GM12878 (cell line): Measurements from ENCODE around the gene GNAO1. TPM values are rescaled to one million over a fixed set of nuclear protein-coding genes. Genes with fewer than 3 reads are reported as not detected.

Experiments used
- ATAC-seq: fragments of 200-7000 bp; cut with Tn5 transposase; 3 replicates; pipeline ENCODE4 v1.9.1; 2020; ENCODE audit warnings: mild to moderate bottlenecking, moderate library complexity
- BruUV-seq: library from RNA; stranded (reverse); fragments of 400-500 nt; replicated peaks from 2 replicates; lab custom pipeline; 2021; lab: Mats Ljungman, UMichigan
- CTCF ChIA-PET: fragments of 300-600 bp; sonication (Branson Sonifier 250); formaldehyde crosslinking; extraction: SDS; loops from one replicate; lab custom pipeline; 2021; ENCODE audit warnings: inconsistent platforms; lab: Yijun Ruan, JAX
- POLR2A ChIA-PET: fragments of 350-600 bp; formaldehyde crosslinking; extraction: SDS; loops from one replicate; lab custom pipeline; 2021; ENCODE audit warnings: inconsistent platforms; lab: Charles Lee
- RAD21 ChIA-PET: fragments of 300-600 bp; sonication (Branson Sonifier 250); formaldehyde crosslinking; loops from one replicate; lab custom pipeline; 2023; ENCODE audit warnings: antibody characterized with exemption; ENCODE audit not compliant: unreplicated experiment; lab: Charles Lee
- SMC1A ChIA-PET: fragments of 300-600 bp; sonication (Branson Sonifier 250); formaldehyde crosslinking; loops from one replicate; lab custom pipeline; 2023; ENCODE audit not compliant: unreplicated experiment, uncharacterized antibody; lab: Charles Lee
- DNase-seq: peaks from one replicate; pipeline ENCODE4 v3.0.0-alpha.2; 2011; ENCODE audit warnings: low read depth, low spot score
- FAIRE-seq: peaks from 3 replicates; lab custom pipeline; 2011; peaks lifted over from hg19 to GRCh38; lab: Jason Lieb, UNC
- H2AFZ ChIP-seq: 2 replicates; pipeline ENCODE4 v1.6.0; 2011; ENCODE audit warnings: low read depth, low read length, control low read depth; ENCODE audit not compliant: control insufficient read depth
- H3K27ac ChIP-seq: 2 replicates; pipeline ENCODE4 v1.5.1; 2011; ENCODE audit warnings: control low read depth; ENCODE audit not compliant: control insufficient read depth, insufficient read depth
- H3K27me3 ChIP-seq, 2 experiments: replicated peaks in 1 of 2; 2 replicates each; pipeline versions ENCODE4 v1.6.0 to v1.6.1; 2011; ENCODE audit warnings: low read length in 1 of 2; ENCODE audit not compliant: control insufficient read depth in 2 of 2, insufficient read depth in 2 of 2
- H3K36me3 ChIP-seq, 2 experiments: 2 replicates each; pipeline ENCODE4 v1.5.1; 2011; ENCODE audit warnings: low read length in 1 of 2; ENCODE audit not compliant: control insufficient read depth in 2 of 2, insufficient read depth in 2 of 2
- H3K4me1 ChIP-seq: 2 replicates; pipeline ENCODE4 v1.6.1; 2011; ENCODE audit warnings: mild to moderate bottlenecking, low read length, moderate library complexity, mixed read lengths; ENCODE audit not compliant: control insufficient read depth, insufficient read depth
- H3K4me2 ChIP-seq: 2 replicates; pipeline ENCODE4 v1.6.0; 2011; ENCODE audit warnings: control low read depth; ENCODE audit not compliant: control insufficient read depth, insufficient read depth
- H3K4me3 ChIP-seq: fragments of 200-600 bp; sonication (generic); 2 replicates; pipeline ENCODE4 v1.5.1; 2016
- H3K79me2 ChIP-seq: 2 replicates; pipeline ENCODE4 v1.6.0; 2011; ENCODE audit warnings: low read length; ENCODE audit not compliant: control insufficient read depth, insufficient read depth
- H3K9ac ChIP-seq: 2 replicates; pipeline ENCODE4 v1.8.0; 2011; ENCODE audit warnings: low read length, control low read depth, mixed read lengths; ENCODE audit not compliant: control insufficient read depth, insufficient read depth
- H3K9me3 ChIP-seq: replicated peaks from 3 replicates; pipeline ENCODE4 v1.5.1; 2011; ENCODE audit warnings: mild to moderate bottlenecking, low read length; ENCODE audit not compliant: control insufficient read depth, insufficient read depth
- H4K20me1 ChIP-seq: 2 replicates; pipeline ENCODE4 v1.6.0; 2011; ENCODE audit not compliant: control insufficient read depth, insufficient read depth
- ATF7 ChIP-seq: fragments of 450-650 bp; IDR thresholded peaks from 2 replicates; pipeline ENCODE4 v1.6.1; 2016; ENCODE audit warnings: low read depth, mild to moderate bottlenecking
- CBX3 ChIP-seq: fragments of 200-600 bp; sonication (generic); IDR thresholded peaks from 2 replicates; pipeline ENCODE4 v1.6.1; 2016; ENCODE audit warnings: low read depth, borderline replicate concordance
- CREB1 ChIP-seq: IDR thresholded peaks from 2 replicates; pipeline ENCODE4 v1.6.1; 2012; ENCODE audit warnings: low read depth, mild to moderate bottlenecking, inconsistent platforms
- EED ChIP-seq: sonication (generic); IDR thresholded peaks from 2 replicates; pipeline ENCODE4 v1.6.1; 2016; ENCODE audit warnings: antibody characterized with exemption, low read depth
- GATAD2B ChIP-seq: fragments of 450-650 bp; conservative IDR thresholded peaks from 2 replicates; pipeline ENCODE4 v1.6.1; 2017; ENCODE audit warnings: low read depth, mild to moderate bottlenecking, moderate library complexity
- IKZF2 ChIP-seq, 2 experiments: fragments of 450-650 bp; IDR thresholded peaks; 2 replicates each; pipeline ENCODE4 v1.6.1; 2017; ENCODE audit warnings: mild to moderate bottlenecking in 2 of 2, moderate library complexity in 2 of 2
- NBN ChIP-seq: fragments of 450-650 bp; IDR thresholded peaks from 2 replicates; pipeline ENCODE4 v1.6.1; 2016
- NFXL1 ChIP-seq: fragments of 450-650 bp; IDR thresholded peaks from 2 replicates; pipeline ENCODE4 v1.6.1; 2017; ENCODE audit warnings: antibody characterized with exemption, mild to moderate bottlenecking, borderline replicate concordance
- RELA ChIP-seq: fragments of 450-650 bp; IDR thresholded peaks from 2 replicates; pipeline ENCODE4 v1.8.0; 2014; ENCODE audit warnings: borderline replicate concordance; ENCODE audit not compliant: partially characterized antibody
- RFX5 ChIP-seq: IDR thresholded peaks from 2 replicates; pipeline ENCODE4 v1.6.1; 2011; ENCODE audit warnings: low read depth, low read length, improper control_type of control experiment
- SMARCA5 ChIP-seq: fragments of 450-650 bp; IDR thresholded peaks from 2 replicates; pipeline ENCODE4 v1.6.1; 2017; ENCODE audit warnings: mild to moderate bottlenecking
- TCF3 ChIP-seq: IDR thresholded peaks from 2 replicates; pipeline ENCODE4 v1.6.1; 2012; ENCODE audit warnings: low read depth, mild to moderate bottlenecking, low read length, borderline replicate concordance; ENCODE audit not compliant: insufficient read depth
- YBX1 ChIP-seq: fragments of 450-650 bp; IDR thresholded peaks from 2 replicates; pipeline ENCODE4 v1.6.1; 2016; ENCODE audit warnings: antibody characterized with exemption
- ZNF274 ChIP-seq: IDR thresholded peaks from one replicate; pipeline ENCODE4 v1.8.0; 2011; ENCODE audit not compliant: insufficient read length, insufficient read depth
- WGBS: methylation state at CpG from one replicate; pipeline ENCODE4 v1.1.6; 2016; ENCODE audit warnings: low lambda C conversion rate; ENCODE audit not compliant: insufficient replicate concordance, insufficient coverage; ENCODE audit errors: missing lambda C conversion rate; 5-methylcytosine and 5-hydroxymethylcytosine counted together
- in situ Hi-C: fragments of 300-500 bp; cut with MboI; formaldehyde crosslinking; loops from 9 replicates; pipeline ENCODE4 v1.14.3; 2018; ENCODE audit warnings: mixed read lengths
- intact Hi-C: fragments of 100-400 bp; cut with micrococcal nuclease; formaldehyde crosslinking; loops from one replicate; pipeline ENCODE4 v1.14.2; 2022; ENCODE audit not compliant: unreplicated experiment
- polyA plus RNA-seq, 11 experiments: library from polyadenylated mRNA; depleted of rRNA in 4 of 11; unstranded in 6 of 11; stranded (reverse) in 5 of 11; fragments of >200 nt; fragmentation: Nextera tagmentation in 4 of 11; fragmentation: Illumina TruSeq in 1 of 11; extraction: Ambion mirVana in 4 of 11; extraction: Trizol in 1 of 11; gene quantifications; 1 replicate in 1 of 11; 2 replicates in 10 of 11; pipeline versions ENCODE4 v1.2.1 to v1.2.3, GENCODE V29; 2011 to 2016; ENCODE audit warnings: inconsistent platforms in 2 of 11, missing spikeins in 2 of 11, low read depth in 1 of 11
- total RNA-seq, 4 experiments: library from RNA; depleted of rRNA in 3 of 4; stranded (reverse); fragments of >200 nt in 3 of 4; fragmentation: Illumina TruSeq in 1 of 4; extraction: Trizol in 1 of 4; gene quantifications; 2 replicates each; pipeline versions ENCODE4 v1.2.1 to v1.2.3, GENCODE V29; 2013 to 2021

The GNAO1 gene
- total and polyA plus RNA-seq, 10 of the 15 experiments (the other 5 are each of a cell fraction or from before 2014, with no cell fraction given) = 0.05 to 0.28 (median 0.14) TPM; not detected in 6

GRCh38 chr16:56366945-56367344 is 175.7 kb downstream of the GNAO1 start:
- ChIA-PET POLR2A (no interaction called here), RAD21 (no interaction called here)
- no peak overlapping the region for H3K4me2 ChIP-seq
- no peaks in the 10 kb centered on the region for H3K27me3 ChIP-seq
- TF ChIP-seq GATAD2B = no peak
- TF ChIP-seq IKZF2 (IDR thresholded peaks at IDR 0.05) = no peak
- TF ChIP-seq ZNF274 = no peak
- TF ChIP-seq RELA = no peak
- no peak for TF ChIP-seq CREB1
- no peak for TF ChIP-seq RFX5
- no peak for TF ChIP-seq CBX3
- TF ChIP-seq TCF3 = no peak
- no peak for TF ChIP-seq YBX1
- no peak for TF ChIP-seq ATF7
- TF ChIP-seq NFXL1 = no peak
- no peak for TF ChIP-seq SMARCA5
- TF ChIP-seq EED = no peak
- no peak for TF ChIP-seq NBN
- TF ChIP-seq, all 136 proteins: peak for 0
- DNase-seq (no peak), ATAC-seq (no peak), FAIRE-seq (no peak)
- 95% methylated on average over 9 of the region's 9 CpGs for WGBS
- Histone ChIP-seq H2AFZ (no peak overlapping the region), H3K4me1 (no peaks in the 10 kb centered on the region), H3K4me3 (no peak overlapping the region), H3K27ac (no peak overlapping the region), H3K79me2 (no peaks in the 10 kb centered on the region), H4K20me1 (no peaks in the 10 kb centered on the region), H3K9ac (no peak overlapping the region), H3K9me3 (no peaks in the 10 kb centered on the region), H3K36me3 (peaks cover 16 to 33% of the 10 kb centered on the region in 2 experiments)
- intact Hi-C loops (no loop called here), in situ Hi-C loops (no loop called here)
- CTCF ChIA-PET = interaction anchor here (7.1 kb wide), 1 partner anchor 10 kb away, joined by 32 read pairs; no protein-coding TSS in a partner anchor
- no TSS peak for BruUV-seq
- SMC1A ChIA-PET = no interaction called here
